GM19193 (cell line): ENCODE measurements around the gene KRT1.

ENCODE experiments used
- POLR2A ChIP-seq: IDR thresholded peaks from 4 replicates; pipeline ENCODE4 v1.6.1; 2011; ENCODE audit not compliant: insufficient read depth, insufficient read length; ENCODE audit errors: extremely low read depth

The KRT1 gene

DNA sequence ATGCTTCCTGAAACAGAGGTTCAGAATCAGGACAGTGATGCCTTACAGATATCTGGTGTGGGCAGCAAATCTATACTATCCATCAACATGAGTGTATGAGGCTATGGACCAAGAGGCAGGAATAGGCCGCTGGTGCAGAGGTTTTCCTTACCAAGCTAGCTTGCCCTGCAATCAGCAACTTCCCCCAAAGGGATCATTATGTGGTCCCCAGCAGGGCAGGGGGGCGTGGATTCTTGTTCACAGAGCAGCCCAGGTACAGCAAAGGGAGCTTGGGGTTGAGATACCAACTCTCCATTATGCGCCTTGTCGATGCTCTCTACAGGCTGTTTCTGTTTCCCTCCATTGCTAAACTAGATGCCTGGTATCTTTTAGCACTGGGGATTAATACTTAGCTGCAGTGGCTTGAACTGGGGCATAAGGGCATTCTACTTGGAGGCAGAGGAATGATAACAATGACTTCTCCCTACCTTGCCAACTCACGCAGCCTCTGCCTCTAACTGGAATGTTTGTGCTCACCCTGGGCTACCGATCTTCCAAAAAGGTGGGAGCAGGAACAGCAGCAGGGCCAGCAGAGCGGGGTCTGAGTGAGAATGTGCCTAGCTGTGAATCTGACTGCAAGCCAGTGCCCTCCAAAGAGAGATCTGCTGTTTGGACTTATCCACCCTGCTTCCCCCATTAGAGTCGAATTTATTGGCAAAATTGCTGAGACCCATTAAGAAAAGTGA, 10.3 kb upstream of the KRT1 start:
- TF ChIP-seq POLR2A = no peak

DNA sequence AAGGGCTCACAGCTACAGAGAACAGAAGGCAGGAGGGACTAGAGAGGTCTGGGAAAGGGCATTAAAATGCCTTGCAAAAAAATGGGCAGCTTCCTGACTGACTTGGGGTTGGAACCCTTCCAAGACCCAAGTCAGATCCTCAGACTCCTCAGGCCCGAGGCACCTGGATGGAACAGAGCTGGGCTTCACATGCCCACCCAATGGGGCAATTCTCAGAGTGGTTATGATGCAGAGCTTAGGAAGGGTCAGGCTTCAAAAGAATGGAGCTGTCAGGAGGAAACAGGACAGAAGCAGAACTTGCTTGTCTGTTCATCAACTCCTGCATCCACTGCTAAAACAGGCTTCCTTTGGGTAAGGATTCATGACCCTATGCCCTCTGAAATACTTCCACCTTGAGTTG, 9.7 kb upstream of the KRT1 start:
- no peak for TF ChIP-seq POLR2A

GRCh38 chr12:52689239-52689638, 9.0 kb upstream of the KRT1 start:
- TF ChIP-seq POLR2A = no peak

DNA sequence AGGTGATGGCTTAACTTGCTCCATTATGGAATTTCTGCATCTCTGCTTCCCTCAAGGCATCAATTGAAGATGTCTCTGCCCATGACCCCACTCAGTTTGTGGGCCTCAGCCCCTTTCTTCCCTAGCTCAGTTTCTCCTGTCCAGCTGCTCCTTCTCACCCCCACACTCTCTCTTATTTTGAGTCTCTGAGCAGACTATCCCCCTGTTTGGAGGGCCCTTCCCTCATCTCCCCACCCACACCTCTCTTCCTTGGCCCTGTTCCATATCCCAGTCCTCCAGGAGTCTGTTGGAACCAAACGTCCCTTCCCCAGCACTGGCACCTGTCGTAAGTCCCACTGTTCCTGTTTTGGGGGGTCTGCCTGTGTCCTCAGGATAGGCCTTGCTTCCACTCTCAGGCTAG, 8.3 kb upstream of the KRT1 start:
- no peak for TF ChIP-seq POLR2A

- no peak for TF ChIP-seq POLR2A
These were observed 7.5 kb upstream of the KRT1 start for GRCh38 chr12:52687497-52688385.

- no peak for TF ChIP-seq POLR2A
These were observed 6.7 kb upstream of the KRT1 start for GRCh38 chr12:52686756-52687487.

GRCh38 chr12:52686063-52686462, 5.9 kb upstream of the KRT1 start:
- TF ChIP-seq POLR2A = no peak

GRCh38 chr12:52685406-52685890, 5.2 kb upstream of the KRT1 start:
- no peak for TF ChIP-seq POLR2A

GRCh38 chr12:52684431-52684830, 4.2 kb upstream of the KRT1 start:
- no peak for TF ChIP-seq POLR2A

DNA sequence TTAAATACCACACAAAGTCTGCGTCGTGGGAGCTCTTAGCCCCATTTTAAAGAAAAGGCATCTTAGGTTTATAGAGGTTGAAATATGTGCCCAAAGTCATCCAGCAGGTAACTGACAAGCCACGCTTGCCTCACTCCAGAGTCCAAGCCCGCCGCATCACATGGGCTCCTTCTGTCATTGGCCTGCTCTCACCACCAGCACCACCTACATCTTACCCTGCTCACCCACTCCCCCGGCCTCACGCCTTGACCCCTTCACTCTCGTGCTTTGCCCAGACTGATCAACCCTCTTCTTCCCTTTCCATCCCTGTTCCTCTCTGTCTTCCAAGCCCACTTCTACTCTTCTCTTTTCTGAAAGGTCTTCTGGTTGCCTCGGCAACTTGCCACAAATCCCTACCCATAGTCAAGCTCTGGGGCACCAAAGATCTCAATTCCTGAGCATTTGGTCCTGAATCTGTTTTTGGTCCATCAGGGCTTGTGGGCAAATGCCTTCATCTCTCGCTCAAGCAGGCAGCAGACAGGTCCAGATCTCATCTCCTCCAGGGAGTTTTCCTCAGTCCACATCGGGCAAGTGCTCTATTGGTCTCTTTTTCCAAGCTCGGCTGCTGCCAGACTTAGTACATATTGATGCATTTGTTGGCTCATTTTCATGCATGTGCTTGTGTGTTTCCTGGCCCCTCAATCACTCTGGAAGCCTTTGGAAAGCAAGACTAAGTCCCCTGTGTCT, 3.5 kb upstream of the KRT1 start:
- TF ChIP-seq POLR2A = no peak

GRCh38 chr12:52682938-52683574, 2.8 kb upstream of the KRT1 start:
- no peak for TF ChIP-seq POLR2A

GRCh38 chr12:52682381-52682660, 2.1 kb upstream of the KRT1 start:
- TF ChIP-seq POLR2A = no peak

- TF ChIP-seq POLR2A = no peak
These were observed 1.5 kb upstream of the KRT1 start for GRCh38 chr12:52681526-52682380.
